ENCODE data around the gene CBLL1. TPM values are rescaled to one million over a fixed set of nuclear protein-coding genes. Genes with fewer than 3 reads are reported as not detected.

Gene CBLL1
- total RNA-seq, 1 experiment from 2014 or later = 41.4 TPM

DNA sequence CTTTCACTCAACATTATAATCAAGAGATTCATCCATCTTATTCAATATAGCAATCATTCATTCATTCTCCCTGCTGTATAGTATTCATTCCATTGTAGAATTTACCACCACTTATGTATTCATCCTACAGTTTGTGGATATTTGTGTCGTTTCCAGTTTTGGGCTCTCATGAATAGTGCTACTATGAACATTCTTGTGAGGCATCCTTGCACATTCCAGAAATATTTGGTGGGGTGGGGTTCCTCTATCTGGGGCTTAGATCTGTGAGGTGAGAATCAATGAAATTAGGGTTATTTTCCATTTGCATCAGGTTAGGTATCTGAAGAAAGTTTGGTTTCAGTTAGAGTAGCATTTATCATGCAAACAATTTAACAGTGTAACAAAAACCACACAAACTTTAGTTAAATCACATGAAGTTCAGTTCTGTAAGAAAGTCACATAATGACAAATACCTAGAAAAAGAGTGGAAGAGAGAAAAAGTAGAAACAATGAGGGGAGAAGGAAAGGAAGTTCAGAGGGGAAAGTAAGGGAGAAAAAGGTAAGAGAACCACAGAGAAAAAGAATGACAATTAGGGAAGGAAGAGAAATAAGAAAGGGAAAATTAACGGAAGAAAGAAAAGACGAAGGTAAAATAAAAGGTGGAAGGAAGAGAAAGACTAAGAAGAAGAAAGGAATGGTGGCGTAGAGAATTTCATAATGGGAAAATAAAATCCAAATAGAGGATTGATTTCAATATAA lies 25.3 kb upstream of the CBLL1 start:
- H3K27ac ChIP-seq = no peak overlapping the region
- H3K27me3 ChIP-seq (replicated peaks) = no peaks in the 10 kb centered on the region
- no peak for DNase-seq (ENCODE audit: low read depth in 1 of 2, low spot score in 2 of 2)
- peaks cover 7% of the 10 kb centered on the region for H3K4me1 ChIP-seq (replicated peaks)
- no peaks in the 10 kb centered on the region for H3K9me3 ChIP-seq (replicated peaks)
- H3K4me3 ChIP-seq = no peak overlapping the region
- no peaks in the 10 kb centered on the region for H3K36me3 ChIP-seq

DNA sequence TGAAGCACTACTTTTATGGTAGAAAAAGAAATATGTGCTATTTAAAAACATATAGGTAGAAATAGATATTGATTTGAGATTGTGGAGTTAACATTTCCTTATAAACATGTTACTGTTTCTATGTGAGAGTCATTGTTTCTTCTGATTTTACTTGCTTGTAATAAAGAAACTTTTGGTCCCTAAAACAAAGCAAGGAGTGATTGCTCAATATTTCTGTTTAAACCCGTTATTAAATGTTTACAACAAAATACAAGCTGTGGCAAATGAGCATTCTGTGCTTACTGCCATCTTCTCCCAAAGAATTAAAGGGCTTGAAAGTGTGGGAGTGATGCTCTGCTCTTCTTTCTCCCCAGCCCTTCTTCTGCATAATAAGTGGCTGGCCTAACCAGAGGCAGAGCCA lies 22.7 kb upstream of the CBLL1 start:
- H3K4me1 ChIP-seq (replicated peaks) = peaks cover 7% of the 10 kb centered on the region
- DNase-seq (ENCODE audit: low read depth in 1 of 2, low spot score in 2 of 2) = no peak
- H3K9me3 ChIP-seq (replicated peaks) = no peaks in the 10 kb centered on the region
- no peaks in the 10 kb centered on the region for H3K27me3 ChIP-seq (replicated peaks)
- H3K36me3 ChIP-seq = no peaks in the 10 kb centered on the region
- H3K27ac ChIP-seq = no peak overlapping the region
- H3K4me3 ChIP-seq = no peak overlapping the region

DNA sequence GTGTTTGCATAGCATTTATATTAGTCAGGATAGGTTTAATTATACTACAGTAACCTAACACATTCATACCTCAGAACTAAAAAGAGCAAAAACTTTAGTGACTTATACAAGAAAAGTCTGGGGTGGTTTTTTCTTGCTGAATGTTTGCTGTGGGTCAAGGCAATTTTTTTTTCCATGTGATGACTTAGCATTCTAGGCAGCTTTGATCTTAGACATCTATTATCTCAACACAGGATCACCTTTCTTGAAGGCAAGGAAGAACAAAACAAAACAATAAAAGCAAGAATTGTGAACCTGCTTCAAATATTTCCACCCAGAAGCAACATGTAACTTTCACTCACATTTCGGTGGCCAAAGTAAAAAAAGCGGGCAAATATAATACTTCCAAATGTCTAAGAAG lies 20.7 kb upstream of the CBLL1 start:
- H3K36me3 ChIP-seq = no peaks in the 10 kb centered on the region
- H3K9me3 ChIP-seq (replicated peaks) = no peaks in the 10 kb centered on the region
- no peak overlapping the region for H3K4me3 ChIP-seq
- no peak overlapping the region for H3K27ac ChIP-seq
- H3K4me1 ChIP-seq (replicated peaks) = peaks cover 4% of the 10 kb centered on the region
- H3K27me3 ChIP-seq (replicated peaks) = no peaks in the 10 kb centered on the region
- no peak for DNase-seq (ENCODE audit: low read depth in 1 of 2, low spot score in 2 of 2)

DNA sequence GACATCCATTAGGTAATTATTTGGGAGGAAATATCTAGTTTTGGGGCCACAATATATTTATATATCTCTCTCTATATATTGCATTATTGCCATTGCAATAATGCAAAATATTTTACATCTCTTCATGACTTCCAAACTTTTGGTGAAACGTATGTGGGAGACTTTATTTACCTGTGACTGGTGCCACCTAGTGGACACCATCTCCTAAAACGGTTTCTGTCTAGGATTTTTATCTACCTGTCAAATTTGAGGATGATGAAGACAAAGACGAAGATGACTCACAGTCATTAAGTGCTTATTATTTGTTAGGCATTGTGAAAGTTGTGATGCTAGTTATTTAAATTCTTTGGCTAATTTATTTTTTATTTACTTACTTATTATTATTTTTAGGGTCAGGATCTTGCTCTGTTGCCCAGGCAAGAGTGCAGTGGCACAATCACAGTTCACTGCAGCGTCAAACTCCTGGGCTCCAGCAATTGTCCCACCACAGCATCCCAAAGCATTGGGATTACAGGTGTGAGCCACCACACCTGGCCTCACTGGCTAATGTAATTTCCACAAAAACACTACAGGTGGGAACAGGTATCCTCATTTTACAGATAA lies 18.7 kb upstream of the CBLL1 start:
- H3K4me1 ChIP-seq (replicated peaks) = no peaks in the 10 kb centered on the region
- no peak overlapping the region for H3K27ac ChIP-seq
- 0 out of 2 replicates have a peak, but pooled peaks cover 8% of the 10 kb centered on the region for H3K27me3 ChIP-seq (replicated peaks)
- no peaks in the 10 kb centered on the region for H3K9me3 ChIP-seq (replicated peaks)
- no peak overlapping the region for H3K4me3 ChIP-seq
- peak in 1 of 2 experiments; percentile 37 for DNase-seq (ENCODE audit: low read depth in 1 of 2, low spot score in 2 of 2)
- no peaks in the 10 kb centered on the region for H3K36me3 ChIP-seq

DNA sequence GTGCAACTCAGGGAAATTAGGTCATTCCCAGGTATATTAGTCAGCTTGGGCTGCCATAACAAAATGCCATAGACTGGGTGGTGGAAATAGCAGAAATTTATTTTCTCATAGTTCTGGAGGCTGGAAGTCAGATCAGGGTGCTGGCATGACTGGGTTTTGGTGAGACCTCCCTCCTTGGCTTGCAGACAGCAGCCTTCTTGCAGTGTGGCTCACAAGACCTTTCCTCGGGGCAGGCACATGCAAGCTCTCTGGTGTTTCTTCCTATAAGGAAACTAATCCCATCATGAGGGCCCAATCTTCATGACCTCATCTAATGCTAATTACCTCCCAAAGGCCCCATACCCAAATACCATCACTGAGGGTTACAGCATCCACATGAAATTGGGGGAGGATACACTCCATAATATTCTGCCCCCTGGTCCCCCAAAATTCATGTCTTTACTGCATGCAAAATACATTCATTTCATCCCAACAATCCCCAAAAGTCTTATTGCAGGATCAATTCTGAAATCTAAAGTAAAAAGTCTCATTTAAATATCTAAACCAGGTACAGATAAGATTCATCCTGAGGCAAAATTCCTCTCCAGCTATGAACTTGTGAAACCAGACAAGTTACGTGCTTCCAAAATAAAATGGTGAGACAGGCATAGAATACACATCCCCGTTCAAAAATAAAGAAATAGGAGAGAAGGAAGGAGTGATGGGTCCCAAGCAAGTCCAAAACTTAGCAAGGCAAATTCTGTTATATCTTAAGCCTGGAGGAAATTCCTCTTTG lies 17.4 kb upstream of the CBLL1 start:
- no peak overlapping the region for H3K4me3 ChIP-seq
- H3K9me3 ChIP-seq (replicated peaks) = no peaks in the 10 kb centered on the region
- H3K27ac ChIP-seq = no peak overlapping the region
- no peak for DNase-seq (ENCODE audit: low read depth in 1 of 2, low spot score in 2 of 2)
- no peaks in the 10 kb centered on the region for H3K36me3 ChIP-seq
- H3K27me3 ChIP-seq (replicated peaks) = 0 out of 2 replicates have a peak, but pooled peaks cover 8% of the 10 kb centered on the region
- no peaks in the 10 kb centered on the region for H3K4me1 ChIP-seq (replicated peaks)

DNA sequence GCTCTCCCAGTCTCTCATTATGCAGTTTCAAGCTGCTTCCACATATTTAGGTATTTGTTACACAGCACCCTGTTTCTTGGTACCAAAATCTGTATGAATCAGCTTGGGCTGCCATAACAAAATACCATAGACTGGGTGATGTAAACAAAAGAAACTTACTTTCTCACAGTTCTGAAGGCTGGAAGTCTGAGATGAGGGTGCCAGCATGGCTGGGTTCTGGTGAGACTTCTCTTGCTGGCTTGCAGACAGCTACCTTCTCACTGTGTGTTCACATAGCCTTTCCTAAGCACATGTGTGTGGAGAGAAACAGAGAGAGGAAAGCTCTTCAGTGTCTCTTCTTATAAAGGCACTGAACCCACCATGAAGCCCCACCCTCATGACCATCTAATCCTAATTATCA lies 15.7 kb upstream of the CBLL1 start:
- DNase-seq (ENCODE audit: low read depth in 1 of 2, low spot score in 2 of 2) = no peak
- H3K27me3 ChIP-seq (replicated peaks) = 0 out of 2 replicates have a peak, but pooled peaks cover 8% of the 10 kb centered on the region
- H3K27ac ChIP-seq = no peak overlapping the region
- no peak overlapping the region for H3K4me3 ChIP-seq
- H3K4me1 ChIP-seq (replicated peaks) = no peaks in the 10 kb centered on the region
- H3K36me3 ChIP-seq = no peaks in the 10 kb centered on the region
- no peaks in the 10 kb centered on the region for H3K9me3 ChIP-seq (replicated peaks)

DNA sequence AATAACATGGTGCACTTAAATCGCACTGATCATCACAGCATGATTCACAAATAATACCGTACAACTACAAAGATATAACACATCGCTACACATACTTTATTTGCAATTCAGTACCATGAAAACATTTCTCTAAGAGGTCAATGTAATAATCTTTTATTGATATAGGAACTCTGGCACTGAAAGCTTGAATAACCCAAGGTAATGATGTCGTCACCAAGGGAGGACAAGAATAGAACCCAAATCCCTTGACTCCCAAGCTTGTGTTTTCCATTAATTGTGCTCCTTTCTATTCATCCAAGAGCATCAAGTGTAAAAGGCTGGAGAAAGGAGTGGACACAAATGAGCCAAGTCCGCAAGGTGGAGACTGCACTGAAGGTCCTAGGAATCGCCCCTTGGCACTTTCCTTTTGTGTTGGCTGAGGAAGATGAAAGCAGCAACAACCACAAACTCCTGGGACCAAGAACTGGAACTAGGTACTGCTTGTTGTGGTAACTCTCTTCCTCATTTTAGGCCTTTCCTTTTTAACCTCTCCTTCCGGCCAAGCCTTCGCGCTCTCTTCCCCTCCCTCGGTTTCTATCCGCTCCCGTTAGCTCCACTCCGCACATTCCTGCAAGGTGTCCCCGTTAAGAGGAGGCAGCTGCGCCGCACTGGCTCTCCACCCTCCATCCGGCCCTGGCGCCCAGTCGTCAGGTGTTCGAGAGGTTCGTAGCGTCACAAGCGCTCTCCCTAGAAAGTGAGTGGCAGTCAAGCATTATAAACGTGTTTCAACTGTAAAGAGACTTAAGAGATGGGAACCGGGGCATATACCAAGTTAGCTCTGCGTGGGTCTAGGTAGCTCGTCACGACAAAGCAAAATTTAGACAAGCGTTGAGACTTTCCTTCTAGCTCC lies 1.0 kb upstream of the CBLL1 start:
- H3K4me1 ChIP-seq (replicated peaks) = peaks cover 35% of the 10 kb centered on the region
- peak overlapping the region; percentile 94 for H3K27ac ChIP-seq
- H3K4me3 ChIP-seq = peak overlapping the region; percentile 77
- no peak for DNase-seq (ENCODE audit: low read depth in 1 of 2, low spot score in 2 of 2)
- peaks cover 9% of the 10 kb centered on the region for H3K36me3 ChIP-seq
- no peaks in the 10 kb centered on the region for H3K9me3 ChIP-seq (replicated peaks)
- H3K27me3 ChIP-seq (replicated peaks) = no peaks in the 10 kb centered on the region

DNA sequence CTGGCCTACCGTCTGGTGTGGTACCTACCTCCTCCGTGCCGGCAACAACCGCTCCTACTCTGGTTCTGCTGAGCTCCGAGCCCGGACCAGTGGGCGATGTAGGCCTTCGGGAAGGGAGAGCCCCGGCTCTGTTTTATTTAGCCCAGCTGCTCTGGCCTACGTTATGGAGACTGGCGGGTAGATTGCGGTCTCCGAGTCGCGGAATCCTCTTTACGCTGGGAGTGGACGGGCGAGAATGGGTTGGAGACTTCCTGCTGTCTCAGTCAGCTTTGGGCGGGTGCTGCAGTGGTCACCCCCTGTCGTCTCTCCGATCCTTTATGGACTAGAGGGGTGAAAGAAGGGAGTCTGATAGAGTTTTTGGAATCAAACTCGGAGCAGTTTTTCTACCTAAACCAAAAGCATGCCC lies 406 bp downstream of the CBLL1 start:
- Histone ChIP-seq H3K27ac (peak overlapping the region; percentile 94), H3K36me3 (peaks cover 19% of the 10 kb centered on the region), H3K9me3 (replicated peaks) (no peaks in the 10 kb centered on the region), H3K27me3 (replicated peaks) (no peaks in the 10 kb centered on the region), H3K4me3 (peak overlapping the region; percentile 77), H3K4me1 (replicated peaks) (peaks cover 47% of the 10 kb centered on the region)
- DNase-seq (ENCODE audit: low read depth in 1 of 2, low spot score in 2 of 2) = peak in 1 of 2 experiments; percentile 91

DNA sequence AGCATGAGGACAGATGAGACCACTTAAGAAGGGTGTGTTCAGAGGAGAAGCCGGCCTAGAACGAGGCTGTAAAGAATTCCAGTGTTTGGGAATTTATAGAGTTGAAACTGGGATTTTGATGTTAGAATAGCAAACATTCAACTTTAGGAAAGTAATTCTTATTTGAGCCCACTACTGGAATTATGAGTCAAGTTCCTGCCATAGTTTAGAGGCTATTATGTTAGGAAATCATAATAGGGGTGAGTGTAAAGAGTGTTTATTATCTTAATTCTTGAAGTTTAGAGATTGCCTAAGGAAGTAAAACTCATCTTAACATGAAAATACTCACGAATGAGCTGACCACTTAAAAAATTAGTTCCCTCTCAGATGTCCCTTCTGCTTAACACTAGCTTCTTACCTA lies 2.1 kb downstream of the CBLL1 start:
- no peaks in the 10 kb centered on the region for H3K9me3 ChIP-seq (replicated peaks)
- H3K36me3 ChIP-seq = peaks cover 32% of the 10 kb centered on the region
- peak in 1 of 2 experiments; percentile 60 for DNase-seq (ENCODE audit: low read depth in 1 of 2, low spot score in 2 of 2)
- 0 out of 2 replicates have a peak overlapping the region, but pooled peaks have one; percentile 4 for H3K27ac ChIP-seq
- H3K4me3 ChIP-seq = peak overlapping the region; percentile 77; the same call in 1 of the 2 replicates
- H3K4me1 ChIP-seq (replicated peaks) = peaks cover 47% of the 10 kb centered on the region
- no peaks in the 10 kb centered on the region for H3K27me3 ChIP-seq (replicated peaks)

DNA sequence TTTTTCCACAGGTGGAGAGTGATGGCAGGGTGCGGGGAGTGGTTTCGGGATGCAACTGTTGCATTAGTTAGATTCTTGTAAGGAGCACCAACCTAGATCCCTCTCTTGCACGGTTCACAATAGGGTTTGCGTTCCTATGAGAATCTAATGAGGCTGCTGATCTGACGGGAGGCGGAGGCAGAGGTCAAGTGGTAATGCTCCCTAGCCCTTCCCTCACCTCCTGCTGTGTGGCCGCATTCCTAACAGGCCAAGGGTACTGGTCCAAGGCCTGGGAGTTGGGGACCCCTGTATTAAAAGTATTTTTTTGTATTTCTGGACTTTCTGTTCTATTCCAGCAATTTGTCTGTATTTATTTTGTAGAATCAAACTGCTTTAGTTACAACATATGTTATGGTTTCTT lies 7.2 kb downstream of the CBLL1 start:
- no peaks in the 10 kb centered on the region for H3K9me3 ChIP-seq (replicated peaks)
- H3K4me1 ChIP-seq (replicated peaks) = peaks cover 28% of the 10 kb centered on the region
- H3K36me3 ChIP-seq = peaks cover 75% of the 10 kb centered on the region
- H3K27ac ChIP-seq = no peak overlapping the region
- DNase-seq (ENCODE audit: low read depth in 1 of 2, low spot score in 2 of 2) = no peak
- no peaks in the 10 kb centered on the region for H3K27me3 ChIP-seq (replicated peaks)
- H3K4me3 ChIP-seq = no peak overlapping the region

DNA sequence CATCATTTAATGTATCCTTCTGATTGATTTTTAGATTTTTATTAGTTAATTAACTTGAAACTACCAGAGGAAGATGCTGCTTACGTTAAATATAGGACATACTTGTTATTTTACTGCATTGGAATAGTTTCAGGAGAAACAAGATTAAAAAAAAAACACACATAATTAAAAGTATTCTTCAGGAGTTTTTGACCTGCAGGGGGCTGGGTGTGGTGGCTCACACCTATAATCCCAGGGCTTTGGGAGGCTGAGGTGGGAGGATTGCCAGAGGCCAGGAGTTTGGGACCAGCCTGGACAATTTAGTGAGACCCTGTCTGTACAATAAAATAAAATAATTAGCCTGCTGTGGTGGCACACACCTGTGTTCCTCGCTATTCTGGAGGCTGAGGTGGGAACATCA lies 10.7 kb downstream of the CBLL1 start:
- no peak for DNase-seq (ENCODE audit: low read depth in 1 of 2, low spot score in 2 of 2)
- no peaks in the 10 kb centered on the region for H3K9me3 ChIP-seq (replicated peaks)
- peaks cover 92% of the 10 kb centered on the region for H3K36me3 ChIP-seq
- H3K4me3 ChIP-seq = no peak overlapping the region
- H3K4me1 ChIP-seq (replicated peaks) = no peaks in the 10 kb centered on the region
- no peaks in the 10 kb centered on the region for H3K27me3 ChIP-seq (replicated peaks)
- no peak overlapping the region for H3K27ac ChIP-seq

DNA sequence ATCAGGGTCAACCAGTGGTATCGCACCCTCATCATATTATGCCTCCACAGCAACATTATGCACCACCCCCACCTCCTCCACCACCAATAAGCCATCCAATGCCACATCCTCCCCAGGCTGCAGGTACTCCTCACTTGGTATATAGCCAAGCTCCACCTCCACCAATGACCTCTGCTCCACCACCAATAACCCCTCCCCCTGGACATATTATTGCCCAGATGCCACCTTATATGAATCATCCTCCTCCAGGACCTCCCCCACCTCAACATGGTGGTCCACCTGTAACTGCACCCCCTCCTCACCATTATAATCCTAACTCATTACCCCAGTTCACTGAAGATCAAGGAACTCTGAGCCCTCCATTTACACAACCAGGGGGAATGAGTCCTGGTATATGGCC lies 14.7 kb downstream of the CBLL1 start:
- no peak overlapping the region for H3K27ac ChIP-seq
- no peak overlapping the region for H3K4me3 ChIP-seq
- H3K27me3 ChIP-seq (replicated peaks) = no peaks in the 10 kb centered on the region
- H3K9me3 ChIP-seq (replicated peaks) = no peaks in the 10 kb centered on the region
- peaks cover 70% of the 10 kb centered on the region for H3K36me3 ChIP-seq
- no peak for DNase-seq (ENCODE audit: low read depth in 1 of 2, low spot score in 2 of 2)
- H3K4me1 ChIP-seq (replicated peaks) = no peaks in the 10 kb centered on the region

DNA sequence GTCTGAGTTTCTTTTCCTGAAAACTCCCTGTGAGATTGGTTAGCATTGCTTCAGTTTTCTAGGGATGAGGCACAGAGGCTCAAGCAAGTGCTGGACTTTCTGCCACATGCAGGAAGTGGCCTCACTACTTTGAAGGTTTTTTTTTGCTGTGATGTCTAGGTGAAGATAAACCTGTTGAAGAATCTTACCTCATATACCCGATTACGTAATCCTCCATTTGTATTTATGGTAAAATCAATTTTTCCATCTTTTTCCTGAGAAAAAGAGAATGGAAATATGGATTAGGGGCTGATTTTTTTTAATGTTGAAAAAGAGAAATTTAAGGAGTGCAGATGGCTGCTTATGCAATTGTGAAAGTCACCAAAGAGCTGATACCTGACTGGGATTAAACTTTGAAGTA lies 23.4 kb downstream of the CBLL1 start:
- H3K4me3 ChIP-seq = no peak overlapping the region
- no peak overlapping the region for H3K27ac ChIP-seq
- no peak for DNase-seq (ENCODE audit: low read depth in 1 of 2, low spot score in 2 of 2)
- no peaks in the 10 kb centered on the region for H3K9me3 ChIP-seq (replicated peaks)
- no peaks in the 10 kb centered on the region for H3K36me3 ChIP-seq
- no peaks in the 10 kb centered on the region for H3K4me1 ChIP-seq (replicated peaks)
- 0 out of 2 replicates have a peak, but pooled peaks cover 3% of the 10 kb centered on the region for H3K27me3 ChIP-seq (replicated peaks)
